ENCODE measurements around the gene CCRL2. TPM values are rescaled to one million over a fixed set of nuclear protein-coding genes. Genes with fewer than 3 reads are reported as not detected.

CCRL2 gene
- total and polyA plus RNA-seq, 9 of the 15 experiments (the other 6 are each of a cell fraction or from before 2014, with no cell fraction given), result 3.4 to 5.7 (median 4.0) TPM

DNA sequence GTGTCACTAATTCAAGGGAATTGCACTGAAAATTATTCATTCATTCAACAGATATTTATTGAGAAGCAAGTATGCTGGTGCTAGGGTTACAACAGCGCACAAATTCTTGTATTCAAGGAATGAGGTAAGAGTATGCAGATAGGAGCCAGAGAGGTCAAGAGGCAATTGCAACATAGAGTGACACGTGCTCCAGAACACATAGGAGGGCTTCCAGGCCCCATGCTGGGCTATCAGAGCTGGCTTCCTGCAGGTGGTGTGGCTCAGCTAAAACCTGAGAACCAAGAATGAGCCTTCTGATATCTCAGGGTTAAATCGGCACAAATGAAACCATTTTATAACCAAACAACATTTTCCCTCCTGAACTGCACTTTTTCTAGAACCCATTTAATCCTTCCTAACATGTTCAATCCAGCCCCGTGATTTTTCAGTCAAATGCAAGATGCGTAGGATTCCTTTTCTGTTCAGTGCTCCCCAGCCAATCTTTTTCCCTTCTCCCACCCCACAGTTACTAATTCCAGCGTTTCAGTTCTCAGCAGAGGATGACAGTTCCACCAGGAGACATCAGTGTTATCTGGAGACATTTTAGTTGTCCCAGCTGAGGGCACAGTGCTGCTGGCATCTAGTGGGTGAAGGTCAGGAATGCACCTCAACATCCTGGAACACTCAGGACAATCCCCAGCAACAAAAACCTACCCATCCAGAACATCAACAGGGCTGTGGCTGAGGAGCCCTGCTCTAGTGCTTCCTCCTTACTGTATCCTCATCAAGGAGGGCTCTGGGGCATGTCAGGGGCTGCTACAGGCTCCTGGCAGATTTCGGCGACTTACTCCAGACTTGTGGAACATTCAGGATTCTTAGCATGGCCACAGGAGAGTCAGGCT, 13.3 kb upstream of the CCRL2 start (continued):
- TF ChIP-seq RBM17 (IDR thresholded peaks at IDR 0.05; ENCODE audit: borderline replicate concordance, low read depth, low read length), result no peak
- no peak for TF ChIP-seq SMC3 (conservative IDR thresholded peaks at IDR 0.05; ENCODE audit: insufficient read depth, low read depth, low read length)
- TF ChIP-seq NFE2L1 (tag; IDR thresholded peaks at IDR 0.05; ENCODE audit: borderline replicate concordance, low read depth), result no peak
- TF ChIP-seq CBFA2T3 (IDR thresholded peaks at IDR 0.05), result peak; percentile 60
- no peak for TF ChIP-seq NFIC (IDR thresholded peaks at IDR 0.05)
- TF ChIP-seq FOXP1 (CRISPR knock-in tag; IDR thresholded peaks at IDR 0.05), result no peak
- no peak for TF ChIP-seq SIN3B (IDR thresholded peaks at IDR 0.05; ENCODE audit: low read depth)
- TF ChIP-seq TRIM28 (IDR thresholded peaks at IDR 0.05), result no peak
- no peak for TF ChIP-seq HMGN3 (IDR thresholded peaks at IDR 0.05; ENCODE audit: borderline replicate concordance, extremely low read depth, insufficient read length, low read depth, low read length)
- TF ChIP-seq RFX1 (IDR thresholded peaks at IDR 0.05), result no peak
- no peak for TF ChIP-seq RBM39 (optimal IDR thresholded peaks at IDR 0.05; ENCODE audit: low read depth, low read length)
- TF ChIP-seq CHD2 (IDR thresholded peaks at IDR 0.05; ENCODE audit: low read depth, low read length), result no peak
- TF ChIP-seq PTRF (tag; IDR thresholded peaks at IDR 0.05), result no peak
- no peak for TF ChIP-seq ZFP1 (CRISPR knock-in tag; IDR thresholded peaks at IDR 0.05)
- no peak for TF ChIP-seq CXXC5 (CRISPR knock-in tag; IDR thresholded peaks at IDR 0.05)
- no peak for TF ChIP-seq MXI1 (IDR thresholded peaks at IDR 0.05; ENCODE audit: low read depth, low read length)
- no peak for TF ChIP-seq E2F3 (CRISPR knock-in tag; IDR thresholded peaks at IDR 0.05)
- TF ChIP-seq THAP12 (CRISPR knock-in tag; IDR thresholded peaks at IDR 0.05), result no peak
- TF ChIP-seq ZNF583 (CRISPR knock-in tag; IDR thresholded peaks at IDR 0.05), result no peak
- peak; percentile 55; the same call in 1 of the 2 replicates for TF ChIP-seq RAD51 (IDR thresholded peaks at IDR 0.05; ENCODE audit: borderline replicate concordance, low read depth)
- no peak for TF ChIP-seq ZC3H11A (IDR thresholded peaks at IDR 0.05; ENCODE audit: low read depth, low read length)
- TF ChIP-seq FOXJ3 (CRISPR knock-in tag; IDR thresholded peaks at IDR 0.05), result no peak
- no peak for TF ChIP-seq NCOA6 (IDR thresholded peaks at IDR 0.05)
- TF ChIP-seq TCF7 (IDR thresholded peaks at IDR 0.05; ENCODE audit: borderline replicate concordance), result no peak
- TF ChIP-seq ZBTB5 (IDR thresholded peaks at IDR 0.05), result no peak
- 0 out of 2 replicates have a peak, but pooled peaks have one; percentile 46 for TF ChIP-seq SOX6 (IDR thresholded peaks at IDR 0.05)
- no peak for TF ChIP-seq MED1 (CRISPR knock-in tag; IDR thresholded peaks at IDR 0.05; ENCODE audit: borderline replicate concordance)
- no peak for TF ChIP-seq NFYB (IDR thresholded peaks at IDR 0.05; ENCODE audit: extremely low read depth, insufficient read length)
